A549 (cell line): Measurements from ENCODE around the gene PTPRK.

Source experiments
- BHLHE40 ChIP-seq: IDR thresholded peaks from 2 replicates; pipeline ENCODE4 v1.6.1; 2012; ENCODE audit warnings: low read depth, low read length, inconsistent platforms
- CEBPB ChIP-seq, 2 experiments: fragments of >200 bp in 1 of 2; sonication (Bioruptor Twin) in 1 of 2; formaldehyde crosslinking in 1 of 2; IDR thresholded peaks; 2 replicates each; pipeline ENCODE4 v1.6.1; 2012 to 2016
- NPAS2 ChIP-seq: fragments of 250-450 bp; sonication (Bioruptor Pico); IDR thresholded peaks from 2 replicates; pipeline ENCODE4 v1.8.0; 2022; ENCODE audit warnings: mild to moderate bottlenecking, moderate library complexity, borderline replicate concordance
- POLR2A ChIP-seq: IDR thresholded peaks from 2 replicates; pipeline ENCODE4 v1.6.1; 2012; ENCODE audit warnings: mild to moderate bottlenecking, low read length
- TF ChIP-seq, protein P1 (sequence below): fragments of >200 bp; sonication (Bioruptor Twin); formaldehyde crosslinking; IDR thresholded peaks from 3 replicates; pipeline ENCODE4 v1.5.1; 2016

DNA sequence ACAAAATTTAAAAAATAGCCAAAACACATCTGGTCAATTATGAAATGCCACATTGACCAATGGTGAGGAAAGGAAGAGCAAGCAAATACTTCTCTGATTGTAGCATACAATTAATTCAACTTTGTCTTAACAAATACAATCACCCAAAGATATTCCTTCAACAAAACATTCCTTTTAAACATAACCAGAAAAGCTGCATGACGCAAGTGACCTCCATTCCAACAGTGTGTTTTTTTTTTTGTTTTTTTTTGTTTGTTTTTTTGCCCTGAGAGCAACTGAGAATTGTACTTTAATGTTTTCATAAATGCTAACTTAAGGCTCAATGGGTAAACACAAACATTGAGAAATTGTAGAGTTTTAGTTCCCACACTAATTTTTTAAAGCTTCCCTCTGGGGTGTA is 184.4 kb downstream of the PTPRK start:
- no peak for TF ChIP-seq CEBPB (IDR thresholded peaks at IDR 0.05)
- TF ChIP-seq, protein P1, sequence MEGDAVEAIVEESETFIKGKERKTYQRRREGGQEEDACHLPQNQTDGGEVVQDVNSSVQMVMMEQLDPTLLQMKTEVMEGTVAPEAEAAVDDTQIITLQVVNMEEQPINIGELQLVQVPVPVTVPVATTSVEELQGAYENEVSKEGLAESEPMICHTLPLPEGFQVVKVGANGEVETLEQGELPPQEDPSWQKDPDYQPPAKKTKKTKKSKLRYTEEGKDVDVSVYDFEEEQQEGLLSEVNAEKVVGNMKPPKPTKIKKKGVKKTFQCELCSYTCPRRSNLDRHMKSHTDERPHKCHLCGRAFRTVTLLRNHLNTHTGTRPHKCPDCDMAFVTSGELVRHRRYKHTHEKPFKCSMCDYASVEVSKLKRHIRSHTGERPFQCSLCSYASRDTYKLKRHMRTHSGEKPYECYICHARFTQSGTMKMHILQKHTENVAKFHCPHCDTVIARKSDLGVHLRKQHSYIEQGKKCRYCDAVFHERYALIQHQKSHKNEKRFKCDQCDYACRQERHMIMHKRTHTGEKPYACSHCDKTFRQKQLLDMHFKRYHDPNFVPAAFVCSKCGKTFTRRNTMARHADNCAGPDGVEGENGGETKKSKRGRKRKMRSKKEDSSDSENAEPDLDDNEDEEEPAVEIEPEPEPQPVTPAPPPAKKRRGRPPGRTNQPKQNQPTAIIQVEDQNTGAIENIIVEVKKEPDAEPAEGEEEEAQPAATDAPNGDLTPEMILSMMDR = no peak
- no peak for TF ChIP-seq NPAS2 (CRISPR knock-in tag)
- TF ChIP-seq POLR2A = no peak
- TF ChIP-seq BHLHE40 = no peak
